RWPE2 (cell line): ENCODE data around the gene TBC1D3.
"Not testable (repeated sequence)": the region's sequence is repeated elsewhere in the genome, so short reads cannot be mapped to it uniquely, and the experiment has no call there.

Experiments used
- ATAC-seq: fragments of 200-7000 bp; cut with Tn5 transposase; 3 replicates; pipeline ENCODE4 v1.9.1; 2021; ENCODE audit warnings: low read depth
- DNase-seq: peaks from one replicate; pipeline ENCODE4 v3.0.0-alpha.2; 2020; ENCODE audit warnings: low spot score
- H3K27ac ChIP-seq: fragments of 450-650 bp; 2 replicates; pipeline ENCODE4 v1.5.1; 2017; ENCODE audit warnings: mild to moderate bottlenecking; ENCODE audit not compliant: poor library complexity, severe bottlenecking
- H3K27me3 ChIP-seq: fragments of 250-450 bp; sonication (Bioruptor Pico); 2 replicates; pipeline ENCODE4 v1.5.1; 2021; ENCODE audit warnings: mild to moderate bottlenecking, moderate library complexity; ENCODE audit not compliant: insufficient read depth, poor library complexity, severe bottlenecking
- H3K36me3 ChIP-seq: fragments of 250-450 bp; sonication (Bioruptor Pico); 2 replicates; pipeline ENCODE4 v1.5.1; 2020; ENCODE audit warnings: low read depth, mild to moderate bottlenecking, moderate library complexity
- H3K4me1 ChIP-seq: fragments of 250-450 bp; sonication (Bioruptor Pico); 2 replicates; pipeline ENCODE4 v1.5.1; 2021; ENCODE audit warnings: mild to moderate bottlenecking, moderate library complexity; ENCODE audit not compliant: insufficient read depth, poor library complexity, severe bottlenecking
- H3K4me3 ChIP-seq: fragments of 250-450 bp; sonication (Bioruptor Pico); 2 replicates; pipeline ENCODE4 v1.5.1; 2021; ENCODE audit warnings: mild to moderate bottlenecking, moderate library complexity; ENCODE audit not compliant: severe bottlenecking
- H3K9me3 ChIP-seq: fragments of 250-450 bp; sonication (Bioruptor Pico); 2 replicates; pipeline ENCODE4 v1.5.1; 2021; ENCODE audit warnings: mild to moderate bottlenecking, moderate library complexity; ENCODE audit not compliant: severe bottlenecking

The TBC1D3 gene

GRCh38 chr17:38192455-38192854 is at the start of gene TBC1D3:
TSS of gene TBC1D3 (minus strand) at chr17:38192555. CDS start at chr17:38191029, 1,526 bp downstream.
- not testable (repeated sequence) for H3K4me1 ChIP-seq, H3K36me3 ChIP-seq, DNase-seq, H3K27me3 ChIP-seq, H3K27ac ChIP-seq, ATAC-seq, H3K4me3 ChIP-seq, H3K9me3 ChIP-seq

- not testable (repeated sequence) for H3K4me1 ChIP-seq, H3K9me3 ChIP-seq, H3K36me3 ChIP-seq, DNase-seq, H3K27me3 ChIP-seq, H3K4me3 ChIP-seq, H3K27ac ChIP-seq
- peak; percentile 99 for ATAC-seq
These were observed 40.4 kb upstream of the TBC1D3 start for GRCh38 chr17:38232790-38233189.

- not testable (repeated sequence) for ATAC-seq, H3K4me3 ChIP-seq, H3K27ac ChIP-seq, H3K36me3 ChIP-seq, H3K9me3 ChIP-seq, H3K27me3 ChIP-seq, H3K4me1 ChIP-seq, DNase-seq
These were observed 33.6 kb upstream of the TBC1D3 start for GRCh38 chr17:38225844-38226495.

GRCh38 chr17:38220867-38221266 is 28.5 kb upstream of the TBC1D3 start:
- H3K4me1 ChIP-seq, H3K9me3 ChIP-seq, H3K27me3 ChIP-seq, DNase-seq, H3K27ac ChIP-seq, H3K36me3 ChIP-seq, H3K4me3 ChIP-seq: not testable (repeated sequence)
- ATAC-seq = 0 out of 3 replicates have a peak, but pooled peaks have one; percentile 17

GRCh38 chr17:38200271-38200670 is 7.9 kb upstream of the TBC1D3 start:
- not testable (repeated sequence) for H3K27me3 ChIP-seq, H3K4me1 ChIP-seq, DNase-seq, H3K27ac ChIP-seq, H3K9me3 ChIP-seq, H3K36me3 ChIP-seq, H3K4me3 ChIP-seq, ATAC-seq

- H3K9me3 ChIP-seq, H3K27ac ChIP-seq, H3K27me3 ChIP-seq, ATAC-seq, H3K36me3 ChIP-seq, H3K4me3 ChIP-seq, H3K4me1 ChIP-seq: not testable (repeated sequence)
- peak; percentile 12 for DNase-seq
These were observed 57.5 kb downstream of the TBC1D3 start for GRCh38 chr17:38134860-38135259.
